OCI-LY7 (cell line): ENCODE measurements around the gene PTGDS.
"Not testable (repeated sequence)": the region's sequence is repeated elsewhere in the genome, so short reads cannot be mapped to it uniquely, and the experiment has no call there.

Source experiments
- CTCF ChIP-seq: fragments of 200-600 bp; sonication (generic); conservative IDR thresholded peaks from 2 replicates; pipeline ENCODE4 v1.5.1; 2014; ENCODE audit warnings: mild to moderate bottlenecking, antibody characterized with exemption, low read length, moderate library complexity, mixed read lengths
- EZH2phosphoT487 ChIP-seq: fragments of 200-600 bp; sonication (generic); IDR thresholded peaks from 2 replicates; pipeline ENCODE4 v1.6.1; 2018; ENCODE audit warnings: low read depth, borderline replicate concordance, mild to moderate bottlenecking, mixed run types, antibody characterized with exemption, low read length, moderate library complexity, mixed read lengths

- peak; percentile 60 for TF ChIP-seq CTCF
- TF ChIP-seq EZH2phosphoT487: not testable (repeated sequence)
These were observed 27.0 kb downstream of the PTGDS start for GRCh38 chr9:137004285-137004684.
